Fibroblast of villous mesenchyme (primary cell): ENCODE measurements around the gene SIAE. TPM values are rescaled to one million over a fixed set of nuclear protein-coding genes. Genes with fewer than 3 reads are reported as not detected.
A peak's percentile ranks its signal among the peaks of the same experiment; 100 is the strongest.

Experiments used
- DNase-seq: peaks from one replicate; pipeline ENCODE4 v3.0.0-alpha.2; 2010; ENCODE audit warnings: low read depth
- H3K4me3 ChIP-seq: 2 replicates; pipeline ENCODE4 v1.5.1; 2011; ENCODE audit warnings: low read depth, mild to moderate bottlenecking, low read length
- CTCF ChIP-seq: IDR thresholded peaks from 2 replicates; pipeline ENCODE4 v1.5.1; 2012; ENCODE audit warnings: low read depth, mild to moderate bottlenecking, low read length; ENCODE audit not compliant: insufficient read depth
- total RNA-seq: library from RNA; depleted of rRNA; stranded (reverse); fragments of >200 nt; gene quantifications from 2 replicates; pipeline ENCODE4 v1.2.3, GENCODE V29; 2012

SIAE gene
- total RNA-seq, 1 donor, result 9.5 TPM

- peak; percentile 36 for TF ChIP-seq CTCF
- no peak for DNase-seq
- H3K4me3 ChIP-seq, result no peak overlapping the region
These were observed 40.2 kb downstream of the SIAE start for GRCh38 chr11:124633355-124633754.

- H3K4me3 ChIP-seq, result no peak overlapping the region
- DNase-seq, result no peak
- no peak for TF ChIP-seq CTCF
These were observed 43.6 kb downstream of the SIAE start for GRCh38 chr11:124629961-124630360.

GRCh38 chr11:124627546-124627945, 46.0 kb downstream of the SIAE start:
- no peak for TF ChIP-seq CTCF
- no peak for DNase-seq
- H3K4me3 ChIP-seq, result no peak overlapping the region

- no peak for TF ChIP-seq CTCF
- H3K4me3 ChIP-seq, result no peak overlapping the region
- DNase-seq, result no peak
These were observed 47.9 kb downstream of the SIAE start for GRCh38 chr11:124625504-124626168.

- TF ChIP-seq CTCF, result no peak
- DNase-seq, result peak; percentile 12
- peak overlapping the region; percentile 84 for H3K4me3 ChIP-seq
These were observed 49.5 kb downstream of the SIAE start for GRCh38 chr11:124623861-124624525.

- TF ChIP-seq CTCF, result no peak
- DNase-seq, result peak; percentile 93
- H3K4me3 ChIP-seq, result peak within 1 kb of the TSS; percentile 84
These were observed 50.7 kb downstream of the SIAE start, which contains the start of gene TBRG1 for GRCh38 chr11:124622531-124623451. Gene TBRG1, plus strand, starts transcription at chr11:124622864. Its CDS starts 220 bp downstream, at chr11:124623084.
